Endothelial cell (in vitro differentiated cells): ENCODE measurements around the gene CEMIP. TPM values are rescaled to one million over a fixed set of nuclear protein-coding genes. Genes with fewer than 3 reads are reported as not detected.

ENCODE experiments used
- DNase-seq: peaks from one replicate; pipeline ENCODE4 v3.0.0; 2021; ENCODE audit warnings: low spot score
- H3K27ac Mint-ChIP-seq: one replicate; pipeline ENCODE4 v1.8.0; 2021; ENCODE audit warnings: mixed read lengths, inconsistent platforms; ENCODE audit not compliant: unreplicated experiment
- H3K27me3 Mint-ChIP-seq: one replicate; pipeline ENCODE4 v1.8.0; 2021; ENCODE audit warnings: mild to moderate bottlenecking, moderate library complexity, mixed read lengths, inconsistent platforms; ENCODE audit not compliant: unreplicated experiment
- H3K36me3 Mint-ChIP-seq: one replicate; pipeline ENCODE4 v1.8.0; 2021; ENCODE audit warnings: mild to moderate bottlenecking, low read depth, mixed read lengths, inconsistent platforms; ENCODE audit not compliant: unreplicated experiment
- H3K4me1 Mint-ChIP-seq: one replicate; pipeline ENCODE4 v1.8.0; 2021; ENCODE audit warnings: mild to moderate bottlenecking, mixed read lengths, inconsistent platforms; ENCODE audit not compliant: unreplicated experiment
- H3K4me3 Mint-ChIP-seq: one replicate; pipeline ENCODE4 v1.8.0; 2021; ENCODE audit warnings: mild to moderate bottlenecking, mixed read lengths, inconsistent platforms; ENCODE audit not compliant: unreplicated experiment
- H3K9me3 Mint-ChIP-seq: one replicate; pipeline ENCODE4 v1.8.0; 2021; ENCODE audit warnings: mixed read lengths, inconsistent platforms; ENCODE audit not compliant: unreplicated experiment
- CTCF ChIP-seq: fragments of 200-600 bp; sonication (generic); IDR thresholded peaks from one replicate; pipeline ENCODE4 v1.5.0; 2021; ENCODE audit warnings: antibody characterized with exemption; ENCODE audit not compliant: unreplicated experiment
- total RNA-seq: library from RNA; stranded (reverse); fragmentation: NEBNext Ultra II Directional; extraction: Animal tissue kit (Norgen Biotek cat#: 25700); gene quantifications from one replicate; pipeline ENCODE4 v1.2.1, GENCODE V29; 2021; ENCODE audit not compliant: unreplicated experiment

CEMIP gene
- total RNA-seq, 1 donor from 2014 or later = not detected

GRCh38 chr15:80844011-80844732 lies 65.0 kb downstream of the CEMIP start:
- peaks cover under 1% of the 10 kb centered on the region for H3K4me1 Mint-ChIP-seq
- no peaks in the 10 kb centered on the region for H3K36me3 Mint-ChIP-seq
- H3K27ac Mint-ChIP-seq = no peak overlapping the region
- DNase-seq = no peak
- H3K4me3 Mint-ChIP-seq = no peak overlapping the region
- no peaks in the 10 kb centered on the region for H3K9me3 Mint-ChIP-seq
- no peak for TF ChIP-seq CTCF
- H3K27me3 Mint-ChIP-seq = peaks cover 6% of the 10 kb centered on the region

DNA sequence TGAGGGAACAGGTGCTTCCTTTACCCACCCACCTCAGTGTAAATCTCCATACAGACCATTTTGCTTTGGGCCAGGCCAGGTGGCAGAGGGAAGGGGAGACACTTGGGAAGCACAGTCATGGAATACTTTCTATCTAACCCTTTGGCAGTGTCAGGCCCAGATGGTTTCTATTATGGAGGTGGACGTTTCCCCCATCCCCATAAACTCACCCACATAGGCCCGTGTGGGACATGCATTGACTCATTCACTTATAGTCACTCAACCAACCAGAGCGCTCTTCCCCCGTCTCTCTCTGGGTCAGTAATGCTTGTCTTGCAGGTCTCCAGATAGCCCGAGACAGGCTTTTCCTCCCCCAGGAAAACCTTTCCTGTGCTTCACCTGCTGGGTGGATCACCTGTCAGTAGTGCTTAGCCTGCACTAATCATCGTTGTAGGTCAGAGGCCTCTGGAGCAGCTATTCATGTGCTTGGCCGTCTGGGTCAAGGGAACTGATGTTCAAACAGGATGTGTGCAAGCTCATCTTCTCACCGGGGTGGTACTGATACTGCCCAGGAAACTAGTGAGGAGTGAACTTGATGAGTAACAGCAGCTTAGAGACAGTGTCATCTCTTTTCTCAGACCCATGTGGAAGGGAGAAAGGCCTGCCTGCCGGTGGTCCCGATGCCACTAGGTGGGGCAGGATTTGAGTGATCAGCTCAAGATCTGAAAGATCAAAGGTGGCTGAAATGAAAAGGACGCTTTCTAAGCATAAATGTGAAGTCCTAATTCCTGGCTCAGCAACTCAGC lies 67.1 kb downstream of the CEMIP start:
- peaks cover 6% of the 10 kb centered on the region for H3K27me3 Mint-ChIP-seq
- no peaks in the 10 kb centered on the region for H3K4me1 Mint-ChIP-seq
- no peak overlapping the region for H3K27ac Mint-ChIP-seq
- H3K36me3 Mint-ChIP-seq = no peaks in the 10 kb centered on the region
- no peaks in the 10 kb centered on the region for H3K9me3 Mint-ChIP-seq
- no peak for DNase-seq
- no peak for TF ChIP-seq CTCF
- no peak overlapping the region for H3K4me3 Mint-ChIP-seq

DNA sequence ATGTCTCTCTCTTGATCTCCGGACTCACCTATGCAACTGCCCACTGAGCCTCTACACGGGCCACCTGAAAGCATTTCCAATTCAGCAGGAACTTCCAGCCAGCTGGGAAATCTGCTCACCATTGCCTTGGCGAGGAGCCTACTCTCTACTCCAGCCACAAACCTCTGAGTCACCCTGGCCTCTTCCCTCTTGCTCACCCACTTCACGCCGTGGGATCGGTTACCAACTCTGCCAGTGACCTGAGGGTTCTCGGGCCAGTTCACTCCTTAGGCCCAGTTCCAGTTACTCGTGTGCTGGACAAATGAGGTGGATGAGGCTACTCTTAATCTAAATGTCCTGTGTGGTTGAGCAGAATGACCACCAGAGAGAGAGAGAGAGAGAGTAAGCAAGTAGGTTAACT lies 70.1 kb downstream of the CEMIP start:
- no peaks in the 10 kb centered on the region for H3K36me3 Mint-ChIP-seq
- TF ChIP-seq CTCF = no peak

GRCh38 chr15:80850941-80851451 lies 71.8 kb downstream of the CEMIP start:
- DNase-seq = no peak
- H3K36me3 Mint-ChIP-seq = no peaks in the 10 kb centered on the region
- no peaks in the 10 kb centered on the region for H3K9me3 Mint-ChIP-seq
- H3K27me3 Mint-ChIP-seq = peaks cover 7% of the 10 kb centered on the region
- H3K27ac Mint-ChIP-seq = no peak overlapping the region
- H3K4me1 Mint-ChIP-seq = peaks cover 5% of the 10 kb centered on the region
- no peak overlapping the region for H3K4me3 Mint-ChIP-seq
- no peak for TF ChIP-seq CTCF

More for the DNA sequence above, 70.1 kb downstream of the CEMIP start:
- Mint-ChIP-seq H3K4me1 (peaks cover 5% of the 10 kb centered on the region), H3K4me3 (no peak overlapping the region), H3K27me3 (peaks cover 7% of the 10 kb centered on the region), H3K27ac (no peak overlapping the region), H3K9me3 (no peaks in the 10 kb centered on the region)
- no peak for DNase-seq

DNA sequence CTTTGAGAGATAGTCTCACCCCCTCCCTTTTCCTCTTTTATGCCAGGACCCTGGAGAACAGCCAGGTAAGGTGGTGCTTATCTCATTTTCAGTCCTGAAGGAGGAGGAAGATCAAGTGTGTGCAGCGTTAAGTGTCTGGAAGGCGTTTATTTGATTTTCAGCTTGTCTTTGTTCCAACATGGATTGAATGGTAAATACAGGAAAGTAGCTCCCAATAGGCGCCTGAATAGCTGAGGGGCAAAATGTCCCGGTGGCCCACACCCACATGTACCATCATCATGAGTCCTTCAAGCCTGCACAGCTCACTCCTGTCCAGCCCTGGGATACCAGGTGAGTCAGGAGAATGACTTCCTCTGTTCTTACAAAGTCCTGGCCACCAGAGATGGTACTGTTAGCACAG lies 73.5 kb downstream of the CEMIP start:
- TF ChIP-seq CTCF = no peak
- Mint-ChIP-seq H3K27me3 (peaks cover 7% of the 10 kb centered on the region), H3K36me3 (no peaks in the 10 kb centered on the region), H3K9me3 (no peaks in the 10 kb centered on the region), H3K4me1 (peaks cover 5% of the 10 kb centered on the region), H3K27ac (no peak overlapping the region), H3K4me3 (no peak overlapping the region)
- no peak for DNase-seq
